Caco-2 (cell line): ENCODE data around the gene C4orf36. TPM values are rescaled to one million over a fixed set of nuclear protein-coding genes. Genes with fewer than 3 reads are reported as not detected.

Experiments
- BruUV-seq: library from RNA; stranded (reverse); fragments of 400-500 nt; replicated peaks from 2 replicates; lab custom pipeline; 2021; lab: Mats Ljungman, UMichigan
- CTCF ChIA-PET: fragments of 300-600 bp; sonication (Branson Sonifier 250); formaldehyde crosslinking; loops from one replicate; lab custom pipeline; 2022; ENCODE audit warnings: antibody characterized with exemption; lab: Charles Lee
- POLR2A ChIA-PET: fragments of 300-600 bp; sonication (Branson Sonifier 250); formaldehyde crosslinking; loops from one replicate; lab custom pipeline; 2022; ENCODE audit warnings: antibody characterized with exemption; lab: Charles Lee
- DNase-seq, 2 experiments: peaks; one replicate each; pipeline versions ENCODE4 v3.0.0 to v3.0.0-alpha.2; 2020 to 2022
- H3K27me3 ChIP-seq: replicated peaks from 2 replicates; pipeline ENCODE4 v1.6.0; 2011; ENCODE audit warnings: low read length; ENCODE audit not compliant: control insufficient read depth, insufficient read depth
- H3K36me3 ChIP-seq: 2 replicates; pipeline ENCODE4 v1.5.1; 2011; ENCODE audit warnings: low read length; ENCODE audit not compliant: control insufficient read depth, insufficient read depth
- H3K4me1 ChIP-seq: fragments of 250-450 bp; sonication (Bioruptor Pico); 2 replicates; pipeline ENCODE4 v1.5.1; 2020; ENCODE audit warnings: mild to moderate bottlenecking
- H3K4me3 ChIP-seq: 2 replicates; pipeline ENCODE4 v1.5.1; 2011; ENCODE audit warnings: low read depth, mild to moderate bottlenecking, control low read depth, low read length
- H3K9me3 ChIP-seq: fragments of 250-450 bp; sonication (Bioruptor Pico); 2 replicates; pipeline ENCODE4 v1.5.1; 2020; ENCODE audit warnings: mild to moderate bottlenecking, moderate library complexity
- H3K27ac Mint-ChIP-seq: one replicate; pipeline ENCODE4 v1.8.0; 2022; ENCODE audit warnings: mixed read lengths; ENCODE audit not compliant: unreplicated experiment
- H3K27me3 Mint-ChIP-seq: one replicate; pipeline ENCODE4 v1.8.0; 2022; ENCODE audit warnings: mixed read lengths; ENCODE audit not compliant: insufficient read depth, unreplicated experiment
- H3K36me3 Mint-ChIP-seq: one replicate; pipeline ENCODE4 v1.8.0; 2022; ENCODE audit warnings: mild to moderate bottlenecking, mixed read lengths; ENCODE audit not compliant: insufficient read depth, unreplicated experiment
- H3K4me1 Mint-ChIP-seq: one replicate; pipeline ENCODE4 v1.8.0; 2022; ENCODE audit warnings: low read depth, mixed read lengths; ENCODE audit not compliant: unreplicated experiment
- H3K4me3 Mint-ChIP-seq: one replicate; pipeline ENCODE4 v1.8.0; 2022; ENCODE audit warnings: mild to moderate bottlenecking, moderate library complexity, mixed read lengths; ENCODE audit not compliant: unreplicated experiment
- H3K9me3 Mint-ChIP-seq: one replicate; pipeline ENCODE4 v1.8.0; 2022; ENCODE audit warnings: mixed read lengths; ENCODE audit not compliant: unreplicated experiment
- intact Hi-C: fragments of 100-400 bp; cut with micrococcal nuclease; formaldehyde crosslinking; loops from one replicate; pipeline ENCODE4 v1.10.0; 2022; ENCODE audit not compliant: unreplicated experiment
- total RNA-seq: library from RNA; stranded (reverse); gene quantifications from 2 replicates; pipeline ENCODE4 v1.2.3, GENCODE V29; 2022
- TF ChIP-seq, protein P1 (sequence below), 2 experiments: fragments of 200-600 bp in 1 of 2; IDR thresholded peaks; 1 replicate in 1 of 2; 2 replicates in 1 of 2; pipeline versions ENCODE4 v1.5.1 to v1.8.0; 2011 to 2022; ENCODE audit warnings: antibody characterized with exemption in 1 of 2, control low read depth in 1 of 2, inconsistent platforms in 1 of 2, low read depth in 1 of 2, low read length in 1 of 2, mild to moderate bottlenecking in 1 of 2, moderate library complexity in 1 of 2; ENCODE audit not compliant: insufficient read depth in 1 of 2, severe bottlenecking in 1 of 2, unreplicated experiment in 1 of 2

The C4orf36 gene
- total RNA-seq, 1 experiment from 2014 or later = 2.2 TPM

DNA sequence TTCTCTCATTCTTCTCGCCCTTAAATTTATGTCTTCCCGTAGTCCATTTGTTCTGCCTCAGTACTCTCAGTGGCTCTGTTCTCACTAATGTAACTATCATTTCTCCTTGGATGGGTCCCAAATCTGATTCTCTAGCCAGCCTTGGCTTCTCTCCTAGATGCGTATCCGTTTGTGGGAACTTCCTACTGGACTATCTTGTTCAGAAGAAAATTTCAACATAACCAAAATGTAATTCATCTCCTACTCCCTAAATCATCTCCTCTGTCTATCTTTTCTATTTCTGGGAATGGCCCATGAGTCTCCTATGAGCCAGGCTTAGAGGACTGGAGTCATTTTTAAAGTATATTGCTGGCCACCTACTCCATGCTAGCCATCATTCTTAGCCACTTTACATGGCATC lies 4.4 kb upstream of the C4orf36 start:
- no peaks in the 10 kb centered on the region for H3K27me3 ChIP-seq
- no TSS peak for BruUV-seq
- TF ChIP-seq, protein P1, sequence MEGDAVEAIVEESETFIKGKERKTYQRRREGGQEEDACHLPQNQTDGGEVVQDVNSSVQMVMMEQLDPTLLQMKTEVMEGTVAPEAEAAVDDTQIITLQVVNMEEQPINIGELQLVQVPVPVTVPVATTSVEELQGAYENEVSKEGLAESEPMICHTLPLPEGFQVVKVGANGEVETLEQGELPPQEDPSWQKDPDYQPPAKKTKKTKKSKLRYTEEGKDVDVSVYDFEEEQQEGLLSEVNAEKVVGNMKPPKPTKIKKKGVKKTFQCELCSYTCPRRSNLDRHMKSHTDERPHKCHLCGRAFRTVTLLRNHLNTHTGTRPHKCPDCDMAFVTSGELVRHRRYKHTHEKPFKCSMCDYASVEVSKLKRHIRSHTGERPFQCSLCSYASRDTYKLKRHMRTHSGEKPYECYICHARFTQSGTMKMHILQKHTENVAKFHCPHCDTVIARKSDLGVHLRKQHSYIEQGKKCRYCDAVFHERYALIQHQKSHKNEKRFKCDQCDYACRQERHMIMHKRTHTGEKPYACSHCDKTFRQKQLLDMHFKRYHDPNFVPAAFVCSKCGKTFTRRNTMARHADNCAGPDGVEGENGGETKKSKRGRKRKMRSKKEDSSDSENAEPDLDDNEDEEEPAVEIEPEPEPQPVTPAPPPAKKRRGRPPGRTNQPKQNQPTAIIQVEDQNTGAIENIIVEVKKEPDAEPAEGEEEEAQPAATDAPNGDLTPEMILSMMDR (IDR thresholded peaks at IDR 0.05; ENCODE audit: insufficient read depth in 1 of 2, low read depth in 1 of 2, low read length in 1 of 2, severe bottlenecking in 1 of 2, unreplicated experiment in 1 of 2) = no peak
- peaks cover 4% of the 10 kb centered on the region for H3K9me3 Mint-ChIP-seq
- no peaks in the 10 kb centered on the region for H3K36me3 Mint-ChIP-seq
- POLR2A ChIA-PET = no interaction called here
- H3K4me1 Mint-ChIP-seq = peaks cover 8% of the 10 kb centered on the region
- no peaks in the 10 kb centered on the region for H3K4me1 ChIP-seq
- H3K27ac Mint-ChIP-seq = no peak overlapping the region
- no peaks in the 10 kb centered on the region for H3K9me3 ChIP-seq
- no peak overlapping the region for H3K4me3 Mint-ChIP-seq
- no peaks in the 10 kb centered on the region for H3K27me3 Mint-ChIP-seq
- intact Hi-C loops = loop anchor here (5.0 kb wide), 1 partner anchor 639 kb away; no protein-coding TSS in a partner anchor
- H3K36me3 ChIP-seq = no peaks in the 10 kb centered on the region
- no peak for DNase-seq
- no peak overlapping the region for H3K4me3 ChIP-seq
- CTCF ChIA-PET = no interaction called here

DNA sequence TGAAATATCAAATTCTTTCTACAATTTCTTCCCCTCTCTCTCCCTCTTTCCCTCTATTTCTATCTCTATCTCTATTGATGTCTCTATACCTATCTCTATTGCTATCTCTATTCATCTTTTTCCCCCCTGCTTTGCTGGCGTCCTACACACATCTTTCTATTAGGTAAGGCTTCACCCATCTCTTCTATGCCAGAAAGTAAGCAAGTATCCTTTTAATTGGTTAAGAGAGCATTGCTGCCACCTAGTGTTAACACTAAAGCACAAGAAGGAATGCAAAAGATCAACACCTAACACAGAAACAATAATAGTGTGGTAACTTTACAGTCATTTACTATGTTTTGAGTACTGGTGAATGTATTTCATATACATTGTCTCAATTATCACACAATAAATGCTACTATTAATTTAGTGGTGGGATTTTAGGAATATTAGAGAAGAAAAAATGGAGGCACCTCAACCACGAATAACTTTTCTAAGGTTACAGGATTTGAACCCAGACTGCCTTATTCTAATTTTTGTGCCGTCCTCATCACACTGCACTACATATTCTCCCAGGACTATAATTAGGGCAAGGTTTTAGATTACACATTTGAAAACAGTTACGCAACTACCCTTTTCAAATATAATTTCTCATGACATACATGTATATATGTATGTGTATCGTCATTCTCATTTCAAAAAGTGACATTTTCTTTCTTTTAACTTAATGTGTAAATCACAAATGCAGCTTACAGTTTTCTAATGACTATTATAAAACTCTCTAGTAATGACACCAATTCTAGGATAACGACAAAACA lies 3.7 kb upstream of the C4orf36 start:
- peak in 1 of 2 experiments; percentile 61 for DNase-seq
- POLR2A ChIA-PET = no interaction called here
- no TSS peak for BruUV-seq

DNA sequence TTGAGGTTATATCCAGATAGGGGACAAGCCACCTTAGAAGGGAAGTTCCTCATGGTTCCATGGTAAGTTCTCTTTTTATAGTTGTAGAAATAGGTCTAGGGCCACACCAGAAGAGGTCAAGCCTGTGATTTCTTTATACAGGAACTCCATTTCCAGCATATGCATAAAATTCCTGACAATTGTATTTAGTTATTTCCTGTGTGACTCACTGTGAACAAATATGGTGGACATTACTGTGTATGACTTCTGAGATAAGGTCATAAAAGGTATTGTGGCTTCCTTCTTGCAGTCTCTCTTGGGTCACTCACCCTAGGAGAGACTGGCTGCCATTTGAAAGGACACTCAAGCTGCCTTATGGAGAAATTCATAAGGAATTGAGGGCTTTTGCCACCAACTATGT lies 2.2 kb upstream of the C4orf36 start:
- Histone ChIP-seq H3K4me1 (no peaks in the 10 kb centered on the region), H3K4me3 (no peak overlapping the region), H3K36me3 (no peaks in the 10 kb centered on the region), H3K9me3 (no peaks in the 10 kb centered on the region), H3K27me3 (no peaks in the 10 kb centered on the region)
- H3K4me3 Mint-ChIP-seq = no peak overlapping the region
- no peak overlapping the region for H3K27ac Mint-ChIP-seq
- H3K27me3 Mint-ChIP-seq = no peaks in the 10 kb centered on the region
- TF ChIP-seq, protein P1 (IDR thresholded peaks at IDR 0.05; ENCODE audit: insufficient read depth in 1 of 2, low read depth in 1 of 2, low read length in 1 of 2, severe bottlenecking in 1 of 2, unreplicated experiment in 1 of 2) = no peak
- intact Hi-C loops = loop anchor here (2.0 to 5.0 kb wide), 3 partner anchors 37 to 300 kb away; partner anchors contain the start of gene PTPN13
- POLR2A ChIA-PET = no interaction called here
- H3K36me3 Mint-ChIP-seq = no peaks in the 10 kb centered on the region
- BruUV-seq = no TSS peak
- no peaks in the 10 kb centered on the region for H3K9me3 Mint-ChIP-seq
- CTCF ChIA-PET = interaction anchor here (0.6 to 1.4 kb wide), 3 partner anchors 14 to 396 kb away, joined by 3 to 10 read pairs (median 3); no protein-coding TSS in a partner anchor
- H3K4me1 Mint-ChIP-seq = peaks cover 6% of the 10 kb centered on the region
- no peak for DNase-seq

More for the DNA sequence above, 3.7 kb upstream of the C4orf36 start:
- intact Hi-C loops = loop anchor here (1.0 to 5.0 kb wide), 4 partner anchors 243 to 639 kb away; partner anchors contain the start of gene PTPN13
- H3K9me3 ChIP-seq = no peaks in the 10 kb centered on the region
- Mint-ChIP-seq H3K27me3 (no peaks in the 10 kb centered on the region), H3K36me3 (no peaks in the 10 kb centered on the region), H3K4me1 (peaks cover 6% of the 10 kb centered on the region), H3K4me3 (no peak overlapping the region), H3K9me3 (no peaks in the 10 kb centered on the region), H3K27ac (no peak overlapping the region)
- no peaks in the 10 kb centered on the region for H3K36me3 ChIP-seq
- TF ChIP-seq, protein P1 (IDR thresholded peaks at IDR 0.05; ENCODE audit: insufficient read depth in 1 of 2, low read depth in 1 of 2, low read length in 1 of 2, severe bottlenecking in 1 of 2, unreplicated experiment in 1 of 2) = peak; percentile 52 to 59
- CTCF ChIA-PET = interaction anchor here (1.4 kb wide), 1 partner anchor 397 kb away, joined by 10 read pairs; no protein-coding TSS in a partner anchor
- H3K27me3 ChIP-seq = no peaks in the 10 kb centered on the region
- no peaks in the 10 kb centered on the region for H3K4me1 ChIP-seq
- H3K4me3 ChIP-seq = no peak overlapping the region
